PC-9 (cell line): ENCODE measurements around the gene SLC37A4.

ENCODE experiments used
- CTCF ChIP-seq: fragments of 200-600 bp; sonication (generic); conservative IDR thresholded peaks from 2 replicates; pipeline ENCODE4 v1.6.1; 2017; ENCODE audit warnings: mixed run types, antibody characterized with exemption, mild to moderate bottlenecking, moderate library complexity
- EZH2 ChIP-seq: fragments of 200-600 bp; sonication (generic); IDR thresholded peaks from 2 replicates; pipeline ENCODE4 v1.8.0; 2017; ENCODE audit warnings: antibody characterized with exemption, low read depth

GRCh38 chr11:119024430-119025098 is 6.1 kb downstream of the SLC37A4 start:
- no peak for TF ChIP-seq CTCF
- TF ChIP-seq EZH2 = no peak
